Hepatocyte (in vitro differentiated cells): ENCODE measurements around the gene PARVG. TPM values are rescaled to one million over a fixed set of nuclear protein-coding genes. Genes with fewer than 3 reads are reported as not detected.

ENCODE experiments used
- DNase-seq: peaks from one replicate; pipeline ENCODE4 v3.0.0-alpha.2; 2016; ENCODE audit warnings: low spot score
- H2AFZ ChIP-seq: fragments of 200-600 bp; sonication (generic); 2 replicates; pipeline ENCODE4 v1.6.0; 2016; ENCODE audit warnings: antibody characterized with exemption, mild to moderate bottlenecking
- H3K27ac ChIP-seq: fragments of 200-600 bp; sonication (generic); 2 replicates; pipeline ENCODE4 v1.5.1; 2016; ENCODE audit warnings: mild to moderate bottlenecking
- H3K27me3 ChIP-seq: fragments of 200-600 bp; sonication (generic); 2 replicates; pipeline ENCODE4 v1.6.1; 2016
- H3K36me3 ChIP-seq: fragments of 200-600 bp; sonication (generic); replicated peaks from 2 replicates; pipeline ENCODE4 v1.5.1; 2016; ENCODE audit warnings: low read depth; ENCODE audit not compliant: insufficient read depth
- H3K4me1 ChIP-seq: fragments of 200-600 bp; sonication (generic); 2 replicates; pipeline ENCODE4 v1.5.1; 2016; ENCODE audit warnings: mild to moderate bottlenecking, moderate library complexity; ENCODE audit not compliant: insufficient read depth
- H3K4me2 ChIP-seq: fragments of 200-600 bp; sonication (generic); 2 replicates; pipeline ENCODE4 v1.6.0; 2016
- H3K4me3 ChIP-seq: fragments of 200-600 bp; sonication (generic); 2 replicates; pipeline ENCODE4 v1.5.1; 2016; ENCODE audit warnings: mild to moderate bottlenecking
- H3K79me2 ChIP-seq: fragments of 200-600 bp; sonication (generic); 2 replicates; pipeline ENCODE4 v1.6.0; 2017; ENCODE audit warnings: mild to moderate bottlenecking
- H3K9me2 ChIP-seq: fragments of 200-600 bp; sonication (generic); replicated peaks from 2 replicates; pipeline ENCODE4 v1.6.0; 2017; ENCODE audit warnings: mild to moderate bottlenecking; ENCODE audit not compliant: insufficient read depth
- H3K9me3 ChIP-seq: fragments of 200-600 bp; sonication (generic); 2 replicates; pipeline ENCODE4 v1.5.1; 2016; ENCODE audit warnings: low read depth, mild to moderate bottlenecking
- H4K20me1 ChIP-seq: fragments of 200-600 bp; sonication (generic); 2 replicates; pipeline ENCODE4 v1.6.0; 2016; ENCODE audit warnings: mild to moderate bottlenecking; ENCODE audit not compliant: insufficient read depth, poor library complexity, severe bottlenecking
- CTCF ChIP-seq: fragments of 200-600 bp; sonication (generic); IDR thresholded peaks from 2 replicates; pipeline ENCODE4 v1.5.1; 2016; ENCODE audit warnings: antibody characterized with exemption, mild to moderate bottlenecking; ENCODE audit not compliant: poor library complexity
- EZH2 ChIP-seq: fragments of 200-600 bp; sonication (generic); IDR thresholded peaks from 2 replicates; pipeline ENCODE4 v1.6.1; 2016; ENCODE audit warnings: antibody characterized with exemption, mild to moderate bottlenecking, borderline replicate concordance
- EZH2phosphoT487 ChIP-seq: fragments of 200-600 bp; sonication (generic); IDR thresholded peaks from one replicate; pipeline ENCODE4 v1.6.1; 2018; ENCODE audit warnings: antibody characterized with exemption, mild to moderate bottlenecking, low read depth, moderate library complexity; ENCODE audit not compliant: unreplicated experiment, severe bottlenecking
- WGBS: methylation state at CpG from one replicate; pipeline ENCODE4 v1.1.6; 2016; ENCODE audit warnings: low lambda C conversion rate; ENCODE audit errors: missing lambda C conversion rate; 5-methylcytosine and 5-hydroxymethylcytosine counted together
- polyA plus RNA-seq: library from polyadenylated mRNA; unstranded; fragments of >200 nt; fragmentation: Nextera tagmentation; extraction: Ambion mirVana; gene quantifications from 2 replicates; pipeline ENCODE4 v1.2.1, GENCODE V29; 2016
- total RNA-seq: library from RNA; depleted of rRNA; stranded (reverse); fragments of >200 nt; gene quantifications from 2 replicates; pipeline ENCODE4 v1.2.3, GENCODE V29; 2014

Gene PARVG
- total and polyA plus RNA-seq, 2 experiments from 2014 or later: 0.77 to 1.00 TPM

- no peaks in the 10 kb centered on the region for H3K36me3 ChIP-seq
- H4K20me1 ChIP-seq: no peaks in the 10 kb centered on the region
- no peak for DNase-seq
- H3K9me2 ChIP-seq: no peaks in the 10 kb centered on the region
- TF ChIP-seq EZH2phosphoT487: no peak
- no peak for TF ChIP-seq CTCF
- TF ChIP-seq EZH2: no peak
- H3K27ac ChIP-seq: no peak overlapping the region
- no peaks in the 10 kb centered on the region for H3K9me3 ChIP-seq
- H3K27me3 ChIP-seq: no peaks in the 10 kb centered on the region
- H2AFZ ChIP-seq: no peak overlapping the region
- H3K79me2 ChIP-seq: no peaks in the 10 kb centered on the region
- WGBS: 85% methylated on average over 12 of the region's 12 CpGs
- H3K4me3 ChIP-seq: no peak overlapping the region
- no peaks in the 10 kb centered on the region for H3K4me1 ChIP-seq
- H3K4me2 ChIP-seq: no peak overlapping the region
Observed at GRCh38 chr22:44132724-44133123, 48.0 kb upstream of the PARVG start.

DNA sequence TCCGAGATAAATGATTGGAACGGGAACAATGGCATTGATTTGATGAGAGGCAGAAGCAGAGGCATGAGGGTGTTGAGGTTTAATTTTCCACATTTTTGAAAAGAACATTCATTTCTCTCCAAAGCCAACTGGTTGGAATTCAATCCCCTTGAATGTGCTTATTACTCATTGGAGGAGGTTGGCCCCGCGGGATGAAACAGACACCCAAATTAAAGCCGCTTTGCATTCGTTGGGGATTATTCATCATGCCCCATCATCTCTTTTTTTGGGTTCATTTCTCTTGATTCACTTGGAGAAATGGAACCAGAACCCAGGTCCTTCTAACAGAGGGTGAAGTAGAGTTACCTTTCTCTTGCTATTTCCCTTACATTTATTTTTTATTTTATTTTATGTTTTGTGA lies 47.6 kb upstream of the PARVG start:
- H3K9me2 ChIP-seq: no peaks in the 10 kb centered on the region
- WGBS: 94% methylated on average over 6 of the region's 6 CpGs
- no peaks in the 10 kb centered on the region for H3K4me1 ChIP-seq
- no peak overlapping the region for H3K4me3 ChIP-seq
- H3K9me3 ChIP-seq: no peaks in the 10 kb centered on the region
- H4K20me1 ChIP-seq: no peaks in the 10 kb centered on the region
- H3K27ac ChIP-seq: no peak overlapping the region
- TF ChIP-seq CTCF (no peak), EZH2 (no peak), EZH2phosphoT487 (no peak)
- no peaks in the 10 kb centered on the region for H3K27me3 ChIP-seq
- H3K4me2 ChIP-seq: no peak overlapping the region
- H3K36me3 ChIP-seq: no peaks in the 10 kb centered on the region
- no peak overlapping the region for H2AFZ ChIP-seq
- DNase-seq: no peak
- no peaks in the 10 kb centered on the region for H3K79me2 ChIP-seq

GRCh38 chr22:44133901-44134571 lies 46.7 kb upstream of the PARVG start:
- H3K9me2 ChIP-seq: no peaks in the 10 kb centered on the region
- H3K9me3 ChIP-seq: no peaks in the 10 kb centered on the region
- no peak for DNase-seq
- H3K36me3 ChIP-seq: no peaks in the 10 kb centered on the region
- WGBS: 93% methylated on average over 21 of the region's 21 CpGs
- H3K4me2 ChIP-seq: no peak overlapping the region
- no peak overlapping the region for H2AFZ ChIP-seq
- no peaks in the 10 kb centered on the region for H4K20me1 ChIP-seq
- no peaks in the 10 kb centered on the region for H3K27me3 ChIP-seq
- TF ChIP-seq EZH2phosphoT487 (no peak), EZH2 (no peak), CTCF (no peak)
- H3K4me1 ChIP-seq: no peaks in the 10 kb centered on the region
- no peaks in the 10 kb centered on the region for H3K79me2 ChIP-seq
- no peak overlapping the region for H3K4me3 ChIP-seq
- H3K27ac ChIP-seq: no peak overlapping the region
